HL-60 (cell line): ENCODE results near the gene CCNI2.

ENCODE experiments used
- GABPA ChIP-seq: IDR thresholded peaks from 2 replicates; pipeline ENCODE4 v1.6.1; 2012; ENCODE audit warnings: low read depth
- POLR2AphosphoS5 ChIP-seq: IDR thresholded peaks from 2 replicates; pipeline ENCODE4 v1.6.1; 2012; ENCODE audit warnings: low read depth
- TF ChIP-seq, protein P1 (sequence below): IDR thresholded peaks from one replicate; pipeline ENCODE4 v1.5.1; 2011; ENCODE audit warnings: low read length, control low read depth, inconsistent platforms; ENCODE audit not compliant: insufficient read depth
- TF ChIP-seq, protein P2 (sequence below): IDR thresholded peaks from 2 replicates; pipeline ENCODE4 v1.6.1; 2012; ENCODE audit warnings: low read depth; ENCODE audit not compliant: insufficient replicate concordance

- TF ChIP-seq, protein P1, sequence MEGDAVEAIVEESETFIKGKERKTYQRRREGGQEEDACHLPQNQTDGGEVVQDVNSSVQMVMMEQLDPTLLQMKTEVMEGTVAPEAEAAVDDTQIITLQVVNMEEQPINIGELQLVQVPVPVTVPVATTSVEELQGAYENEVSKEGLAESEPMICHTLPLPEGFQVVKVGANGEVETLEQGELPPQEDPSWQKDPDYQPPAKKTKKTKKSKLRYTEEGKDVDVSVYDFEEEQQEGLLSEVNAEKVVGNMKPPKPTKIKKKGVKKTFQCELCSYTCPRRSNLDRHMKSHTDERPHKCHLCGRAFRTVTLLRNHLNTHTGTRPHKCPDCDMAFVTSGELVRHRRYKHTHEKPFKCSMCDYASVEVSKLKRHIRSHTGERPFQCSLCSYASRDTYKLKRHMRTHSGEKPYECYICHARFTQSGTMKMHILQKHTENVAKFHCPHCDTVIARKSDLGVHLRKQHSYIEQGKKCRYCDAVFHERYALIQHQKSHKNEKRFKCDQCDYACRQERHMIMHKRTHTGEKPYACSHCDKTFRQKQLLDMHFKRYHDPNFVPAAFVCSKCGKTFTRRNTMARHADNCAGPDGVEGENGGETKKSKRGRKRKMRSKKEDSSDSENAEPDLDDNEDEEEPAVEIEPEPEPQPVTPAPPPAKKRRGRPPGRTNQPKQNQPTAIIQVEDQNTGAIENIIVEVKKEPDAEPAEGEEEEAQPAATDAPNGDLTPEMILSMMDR, result no peak
- TF ChIP-seq POLR2AphosphoS5 (no peak), GABPA (no peak)
- TF ChIP-seq, protein P2, sequence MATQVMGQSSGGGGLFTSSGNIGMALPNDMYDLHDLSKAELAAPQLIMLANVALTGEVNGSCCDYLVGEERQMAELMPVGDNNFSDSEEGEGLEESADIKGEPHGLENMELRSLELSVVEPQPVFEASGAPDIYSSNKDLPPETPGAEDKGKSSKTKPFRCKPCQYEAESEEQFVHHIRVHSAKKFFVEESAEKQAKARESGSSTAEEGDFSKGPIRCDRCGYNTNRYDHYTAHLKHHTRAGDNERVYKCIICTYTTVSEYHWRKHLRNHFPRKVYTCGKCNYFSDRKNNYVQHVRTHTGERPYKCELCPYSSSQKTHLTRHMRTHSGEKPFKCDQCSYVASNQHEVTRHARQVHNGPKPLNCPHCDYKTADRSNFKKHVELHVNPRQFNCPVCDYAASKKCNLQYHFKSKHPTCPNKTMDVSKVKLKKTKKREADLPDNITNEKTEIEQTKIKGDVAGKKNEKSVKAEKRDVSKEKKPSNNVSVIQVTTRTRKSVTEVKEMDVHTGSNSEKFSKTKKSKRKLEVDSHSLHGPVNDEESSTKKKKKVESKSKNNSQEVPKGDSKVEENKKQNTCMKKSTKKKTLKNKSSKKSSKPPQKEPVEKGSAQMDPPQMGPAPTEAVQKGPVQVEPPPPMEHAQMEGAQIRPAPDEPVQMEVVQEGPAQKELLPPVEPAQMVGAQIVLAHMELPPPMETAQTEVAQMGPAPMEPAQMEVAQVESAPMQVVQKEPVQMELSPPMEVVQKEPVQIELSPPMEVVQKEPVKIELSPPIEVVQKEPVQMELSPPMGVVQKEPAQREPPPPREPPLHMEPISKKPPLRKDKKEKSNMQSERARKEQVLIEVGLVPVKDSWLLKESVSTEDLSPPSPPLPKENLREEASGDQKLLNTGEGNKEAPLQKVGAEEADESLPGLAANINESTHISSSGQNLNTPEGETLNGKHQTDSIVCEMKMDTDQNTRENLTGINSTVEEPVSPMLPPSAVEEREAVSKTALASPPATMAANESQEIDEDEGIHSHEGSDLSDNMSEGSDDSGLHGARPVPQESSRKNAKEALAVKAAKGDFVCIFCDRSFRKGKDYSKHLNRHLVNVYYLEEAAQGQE, result no peak
These were observed 28.3 kb downstream of the CCNI2 start for GRCh38 chr5:132775476-132775961.
